Stimulated activated CD8-positive, alpha-beta memory T cell treated with anti-CD3 and anti-CD28 coated beads, Interleukin-15, amount 100 ng/mL, for 4 hours (primary cell): Measurements from ENCODE around the gene COL4A3.
"Not testable (repeated sequence)": the region's sequence is repeated elsewhere in the genome, so short reads cannot be mapped to it uniquely, and the experiment has no call there.

Source experiments
- DNase-seq, 2 donors: peaks; one replicate each; pipeline ENCODE4 v3.0.0-alpha.2; 2020; ENCODE audit warnings: low read depth in 2 of 2

Gene COL4A3

GRCh38 chr2:227206406-227206805, 42.0 kb downstream of the COL4A3 start:
- no peak for DNase-seq

GRCh38 chr2:227207573-227207972, 43.1 kb downstream of the COL4A3 start:
- DNase-seq, result no peak

GRCh38 chr2:227214622-227215041, 50.2 kb downstream of the COL4A3 start:
- no peak for DNase-seq

GRCh38 chr2:227219312-227220105, 55.1 kb downstream of the COL4A3 start:
- DNase-seq, result no peak

- DNase-seq, result no peak
Measured at GRCh38 chr2:227221120-227221519, 56.7 kb downstream of the COL4A3 start.

- no peak for DNase-seq
Measured at GRCh38 chr2:227222292-227222691, 57.9 kb downstream of the COL4A3 start.

- DNase-seq, result not testable (repeated sequence)
Measured at GRCh38 chr2:227225641-227226040, 61.2 kb downstream of the COL4A3 start.

- DNase-seq, result no peak
Measured at GRCh38 chr2:227228061-227228667, 63.7 kb downstream of the COL4A3 start.

GRCh38 chr2:227230151-227230550, 65.7 kb downstream of the COL4A3 start:
- no peak for DNase-seq

GRCh38 chr2:227234429-227234828, 70.0 kb downstream of the COL4A3 start:
- no peak for DNase-seq

- DNase-seq, result no peak
Measured at GRCh38 chr2:227237786-227238185, 73.4 kb downstream of the COL4A3 start.

- DNase-seq, result peak in 1 of 2 donors; percentile 12
Measured at GRCh38 chr2:227238238-227239237, 74.1 kb downstream of the COL4A3 start.

GRCh38 chr2:227241005-227241404, 76.6 kb downstream of the COL4A3 start:
- no peak for DNase-seq

GRCh38 chr2:227248876-227249275, 84.5 kb downstream of the COL4A3 start:
- DNase-seq, result no peak

GRCh38 chr2:227252831-227253230, 88.4 kb downstream of the COL4A3 start:
- DNase-seq, result no peak

- DNase-seq, result no peak
Measured at GRCh38 chr2:227256605-227257004, 92.2 kb downstream of the COL4A3 start.

GRCh38 chr2:227257820-227258219, 93.4 kb downstream of the COL4A3 start:
- DNase-seq, result no peak

- no peak for DNase-seq
Measured at GRCh38 chr2:227260041-227260440, 95.6 kb downstream of the COL4A3 start.

- no peak for DNase-seq
Measured at GRCh38 chr2:227267410-227268115, 103.1 kb downstream of the COL4A3 start.

GRCh38 chr2:227280895-227281294, 116.5 kb downstream of the COL4A3 start:
- DNase-seq, result no peak

- DNase-seq, result no peak
Measured at GRCh38 chr2:227285741-227286236, 121.4 kb downstream of the COL4A3 start.
